Keratinocyte (primary cell): Measurements from ENCODE around the gene C1orf216. TPM values are rescaled to one million over a fixed set of nuclear protein-coding genes. Genes with fewer than 3 reads are reported as not detected.

Experiments used
- DNase-seq: peaks from one replicate; pipeline ENCODE4 v3.0.0-alpha.2; 2011; ENCODE audit warnings: low read depth, missing footprints, low spot score
- FAIRE-seq: peaks from 2 replicates; lab custom pipeline; 2011; peaks lifted over from hg19 to GRCh38; lab: Jason Lieb, UNC
- H2AFZ ChIP-seq: 2 replicates; pipeline ENCODE4 v1.6.0; 2012; ENCODE audit warnings: low read length, control low read depth, inconsistent platforms; ENCODE audit not compliant: control insufficient read depth
- H3K27ac ChIP-seq: 2 replicates; pipeline ENCODE4 v1.5.1; 2011; ENCODE audit warnings: low read length; ENCODE audit not compliant: control insufficient read depth, insufficient read depth
- H3K27me3 ChIP-seq: 3 replicates; pipeline ENCODE4 v1.6.0; 2011; ENCODE audit warnings: low read length; ENCODE audit not compliant: control insufficient read depth, insufficient read depth; ENCODE audit errors: extremely low read depth
- H3K36me3 ChIP-seq, 2 experiments: 2 replicates in 1 of 2; 3 replicates in 1 of 2; pipeline ENCODE4 v1.5.1; 2011; ENCODE audit warnings: low read length in 2 of 2, mild to moderate bottlenecking in 1 of 2; ENCODE audit not compliant: control insufficient read depth in 2 of 2, insufficient read depth in 2 of 2; ENCODE audit errors: extremely low read depth in 1 of 2
- H3K4me1 ChIP-seq: 3 replicates; pipeline ENCODE4 v1.5.1; 2011; ENCODE audit warnings: low read length; ENCODE audit not compliant: control insufficient read depth, insufficient read depth; ENCODE audit errors: extremely low read depth
- H3K4me2 ChIP-seq: 3 replicates; pipeline ENCODE4 v1.6.0; 2011; ENCODE audit warnings: low read depth, low read length; ENCODE audit not compliant: control insufficient read depth, insufficient read depth; ENCODE audit errors: extremely low read depth
- H3K4me3 ChIP-seq, 3 experiments: fragments of 200-600 bp in 1 of 3; sonication (generic) in 1 of 3; 2 replicates in 2 of 3; 3 replicates in 1 of 3; pipeline ENCODE4 v1.5.1; 2011 to 2016; ENCODE audit warnings: low read length in 3 of 3, mild to moderate bottlenecking in 3 of 3, control low read depth in 2 of 3, inconsistent platforms in 1 of 3, low read depth in 1 of 3, mixed read lengths in 1 of 3, mixed run types in 1 of 3, moderate library complexity in 1 of 3; ENCODE audit not compliant: control insufficient read depth in 2 of 3, insufficient read depth in 2 of 3; ENCODE audit errors: extremely low read depth in 1 of 3
- H3K79me2 ChIP-seq: 2 replicates; pipeline ENCODE4 v1.6.0; 2012; ENCODE audit warnings: low read length; ENCODE audit not compliant: control insufficient read depth, insufficient read depth
- H3K9ac ChIP-seq: 3 replicates; pipeline ENCODE4 v1.6.0; 2011; ENCODE audit warnings: low read length; ENCODE audit not compliant: control insufficient read depth, insufficient read depth; ENCODE audit errors: extremely low read depth
- H3K9me1 ChIP-seq: 3 replicates; pipeline ENCODE4 v1.6.0; 2011; ENCODE audit warnings: low read length; ENCODE audit not compliant: control insufficient read depth, insufficient read depth; ENCODE audit errors: extremely low read depth
- H3K9me3 ChIP-seq: 2 replicates; pipeline ENCODE4 v1.5.1; 2012; ENCODE audit warnings: low read depth, low read length; ENCODE audit not compliant: control insufficient read depth
- H4K20me1 ChIP-seq: 3 replicates; pipeline ENCODE4 v1.6.0; 2011; ENCODE audit warnings: low read length; ENCODE audit not compliant: control insufficient read depth, insufficient read depth; ENCODE audit errors: extremely low read depth
- EZH2 ChIP-seq: IDR thresholded peaks from one replicate; pipeline ENCODE4 v1.6.1; 2012; ENCODE audit warnings: inconsistent platforms, mild to moderate bottlenecking, low read length, moderate library complexity
- dilution Hi-C: fragments of 300-500 bp; cut with MboI; formaldehyde crosslinking; loops from one replicate; pipeline ENCODE4 v1.7.0; 2020; ENCODE audit warnings: low sequenced_read_pairs; ENCODE audit not compliant: extremely low pct_ligation_motif_present
- polyA plus RNA-seq, 5 experiments: library from polyadenylated mRNA; depleted of rRNA in 3 of 5; stranded (reverse) in 3 of 5; stranded (forward) in 1 of 5; unstranded in 1 of 5; fragments of >200 nt; gene quantifications; 1 replicate in 1 of 5; 2 replicates in 3 of 5; 3 replicates in 1 of 5; pipeline versions ENCODE4 v1.2.1 to v1.2.3, GENCODE V29; 2011 to 2012; ENCODE audit warnings: missing spikeins in 2 of 5, low read depth in 1 of 5, low replicate concordance in 1 of 5
- TF ChIP-seq, protein P1 (sequence below), 3 experiments: IDR thresholded peaks in 1 of 3; conservative IDR thresholded peaks in 1 of 3; optimal IDR thresholded peaks in 1 of 3; 2 replicates in 2 of 3; 3 replicates in 1 of 3; pipeline versions ENCODE3 to v1.5.1; 2011; ENCODE audit warnings: low read length in 3 of 3, mild to moderate bottlenecking in 3 of 3, moderate library complexity in 2 of 3, control low read depth in 1 of 3, inconsistent platforms in 1 of 3; ENCODE audit not compliant: insufficient read depth in 2 of 3; ENCODE audit errors: extremely low read depth in 1 of 3

Gene C1orf216
- polyA plus RNA-seq, 1 donor (not counting 4 experiments of a cell fraction or from before 2014, with no cell fraction given): 10.0 TPM

DNA sequence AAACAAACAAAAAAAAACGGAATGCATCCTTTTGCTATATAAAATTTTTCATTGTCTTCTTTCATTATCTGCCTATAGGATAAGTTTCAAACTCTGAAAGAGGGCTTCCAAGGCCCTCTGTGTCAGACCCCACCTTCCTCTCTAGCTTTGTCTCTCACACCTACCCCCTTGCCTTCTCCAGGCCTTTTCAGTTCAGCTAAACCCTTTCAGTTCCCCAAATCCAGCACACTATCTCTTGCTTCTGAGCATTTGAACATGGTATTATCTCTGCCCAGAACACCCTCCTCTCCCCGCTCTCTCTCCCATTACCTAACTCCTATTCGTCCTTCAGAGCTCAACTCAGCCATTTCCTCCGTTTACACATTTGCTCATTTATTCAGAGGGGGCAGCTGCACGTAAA lies 35.7 kb downstream of the C1orf216 start:
- peaks cover 10% of the 10 kb centered on the region for H3K27me3 ChIP-seq
- DNase-seq (no peak), FAIRE-seq (no peak)
- H3K36me3 ChIP-seq: no peaks in the 10 kb centered on the region
- no peaks in the 10 kb centered on the region for H3K4me1 ChIP-seq
- H3K9me3 ChIP-seq: no peaks in the 10 kb centered on the region
- no peak for TF ChIP-seq EZH2
- TF ChIP-seq, protein P1, sequence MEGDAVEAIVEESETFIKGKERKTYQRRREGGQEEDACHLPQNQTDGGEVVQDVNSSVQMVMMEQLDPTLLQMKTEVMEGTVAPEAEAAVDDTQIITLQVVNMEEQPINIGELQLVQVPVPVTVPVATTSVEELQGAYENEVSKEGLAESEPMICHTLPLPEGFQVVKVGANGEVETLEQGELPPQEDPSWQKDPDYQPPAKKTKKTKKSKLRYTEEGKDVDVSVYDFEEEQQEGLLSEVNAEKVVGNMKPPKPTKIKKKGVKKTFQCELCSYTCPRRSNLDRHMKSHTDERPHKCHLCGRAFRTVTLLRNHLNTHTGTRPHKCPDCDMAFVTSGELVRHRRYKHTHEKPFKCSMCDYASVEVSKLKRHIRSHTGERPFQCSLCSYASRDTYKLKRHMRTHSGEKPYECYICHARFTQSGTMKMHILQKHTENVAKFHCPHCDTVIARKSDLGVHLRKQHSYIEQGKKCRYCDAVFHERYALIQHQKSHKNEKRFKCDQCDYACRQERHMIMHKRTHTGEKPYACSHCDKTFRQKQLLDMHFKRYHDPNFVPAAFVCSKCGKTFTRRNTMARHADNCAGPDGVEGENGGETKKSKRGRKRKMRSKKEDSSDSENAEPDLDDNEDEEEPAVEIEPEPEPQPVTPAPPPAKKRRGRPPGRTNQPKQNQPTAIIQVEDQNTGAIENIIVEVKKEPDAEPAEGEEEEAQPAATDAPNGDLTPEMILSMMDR (optimal IDR thresholded peaks at IDR 0.05 in 1 of 3, IDR thresholded peaks at IDR 0.05 in 1 of 3, conservative IDR thresholded peaks at IDR 0.05 in 1 of 3; ENCODE audit: extremely low read depth in 1 of 3, insufficient read depth in 2 of 3, low read length in 3 of 3): no peak
- dilution Hi-C loops: no loop called here
- no peak overlapping the region for H3K9ac ChIP-seq
- no peaks in the 10 kb centered on the region for H4K20me1 ChIP-seq
- H2AFZ ChIP-seq: no peak overlapping the region
- H3K27ac ChIP-seq: no peak overlapping the region
- H3K4me3 ChIP-seq: no peak overlapping the region
- H3K9me1 ChIP-seq: no peaks in the 10 kb centered on the region
- H3K79me2 ChIP-seq: no peaks in the 10 kb centered on the region
- H3K4me2 ChIP-seq: no peak overlapping the region

DNA sequence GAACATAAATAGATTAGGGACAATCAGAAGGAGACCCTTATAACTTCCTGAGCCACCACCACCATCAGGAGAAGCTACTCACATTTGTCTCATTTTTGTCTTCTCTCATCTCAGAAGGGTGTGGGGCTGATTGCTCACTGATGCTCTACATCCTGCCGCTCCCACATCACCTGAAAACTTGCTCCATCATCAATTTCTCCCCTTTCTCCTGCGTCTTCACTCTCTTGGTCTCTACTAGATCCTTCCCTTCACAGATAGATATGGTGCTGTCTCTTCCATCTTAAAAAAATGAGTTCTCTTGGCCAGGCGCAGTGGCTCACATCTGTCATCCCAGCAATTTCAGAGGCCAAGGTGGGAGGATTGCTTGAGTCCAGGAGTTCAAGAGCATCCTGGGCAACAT lies 38.4 kb downstream of the C1orf216 start:
- Histone ChIP-seq H2AFZ (no peak overlapping the region), H3K79me2 (no peaks in the 10 kb centered on the region), H3K4me3 (no peak overlapping the region), H3K4me1 (no peaks in the 10 kb centered on the region), H4K20me1 (no peaks in the 10 kb centered on the region), H3K9me1 (no peaks in the 10 kb centered on the region), H3K27ac (no peak overlapping the region), H3K36me3 (no peaks in the 10 kb centered on the region), H3K9me3 (no peaks in the 10 kb centered on the region), H3K9ac (no peak overlapping the region), H3K27me3 (peaks cover 10% of the 10 kb centered on the region), H3K4me2 (no peak overlapping the region)
- TF ChIP-seq EZH2: no peak
- TF ChIP-seq, protein P1 (optimal IDR thresholded peaks at IDR 0.05 in 1 of 3, IDR thresholded peaks at IDR 0.05 in 1 of 3, conservative IDR thresholded peaks at IDR 0.05 in 1 of 3; ENCODE audit: extremely low read depth in 1 of 3, insufficient read depth in 2 of 3, low read length in 3 of 3): no peak
- DNase-seq (no peak), FAIRE-seq (no peak)
- dilution Hi-C loops: no loop called here
